ENCODE results near the gene TPM2.

Gene TPM2

GRCh38 chr9:35636135-35636876 is 53.4 kb downstream of the TPM2 start:
- no peak for DNase-seq (ENCODE audit: extremely low read depth in 1 of 2, low read depth in 1 of 2)

- no peak for DNase-seq (ENCODE audit: extremely low read depth in 1 of 2, low read depth in 1 of 2)
These were observed 54.0 kb downstream of the TPM2 start for GRCh38 chr9:35635730-35636129.

Data from stimulated activated CD8-positive, alpha-beta memory T cell treated with anti-CD3 and anti-CD28 coated beads, Interleukin-7, amount 100 ng/mL, for 48 hours (primary cell).